Measurements from ENCODE around the gene ALG12.

- TF ChIP-seq CTCF (IDR thresholded peaks at IDR 0.05; ENCODE audit: low read length), result no peak
- TF ChIP-seq EZH2phosphoT487 (IDR thresholded peaks at IDR 0.05; ENCODE audit: low read length), result no peak
These were observed 44.8 kb upstream of the ALG12 start for GRCh38 chr22:49962751-49963646.
